Tibial nerve (tissue), 4 donors: Measurements from ENCODE around the gene SNRPD2.

Experiments
- CTCF ChIP-seq, 5 experiments: fragments of 200-600 bp in 3 of 5; fragments of 450-650 bp in 2 of 5; sonication (generic) in 3 of 5; IDR thresholded peaks; one replicate each; pipeline ENCODE4 v1.5.1; 2016 to 2019; ENCODE audit warnings: antibody characterized with exemption in 5 of 5, mild to moderate bottlenecking in 3 of 5, moderate library complexity in 2 of 5
- EP300 ChIP-seq, 2 donors: sonication (generic); formaldehyde crosslinking; IDR thresholded peaks; one replicate each; pipeline ENCODE4 v1.6.1; 2017; ENCODE audit warnings: antibody characterized with exemption in 2 of 2, mild to moderate bottlenecking in 1 of 2
- POLR2A ChIP-seq, 2 donors: fragments of 450-650 bp; IDR thresholded peaks; one replicate each; pipeline ENCODE4 v1.6.1; 2017; ENCODE audit warnings: antibody characterized with exemption in 2 of 2, mild to moderate bottlenecking in 2 of 2, moderate library complexity in 2 of 2

- TF ChIP-seq POLR2A (IDR thresholded peaks at IDR 0.05) (no peak), CTCF (IDR thresholded peaks at IDR 0.05) (no peak), EP300 (IDR thresholded peaks at IDR 0.05) (no peak)
Observed at GRCh38 chr19:45645631-45646344, 46.0 kb downstream of the SNRPD2 start.
